ENCODE data around the gene ITSN2. TPM values are rescaled to one million over a fixed set of nuclear protein-coding genes. Genes with fewer than 3 reads are reported as not detected.

The ITSN2 gene
- total RNA-seq, 1 donor from 2014 or later = 32.0 TPM

DNA sequence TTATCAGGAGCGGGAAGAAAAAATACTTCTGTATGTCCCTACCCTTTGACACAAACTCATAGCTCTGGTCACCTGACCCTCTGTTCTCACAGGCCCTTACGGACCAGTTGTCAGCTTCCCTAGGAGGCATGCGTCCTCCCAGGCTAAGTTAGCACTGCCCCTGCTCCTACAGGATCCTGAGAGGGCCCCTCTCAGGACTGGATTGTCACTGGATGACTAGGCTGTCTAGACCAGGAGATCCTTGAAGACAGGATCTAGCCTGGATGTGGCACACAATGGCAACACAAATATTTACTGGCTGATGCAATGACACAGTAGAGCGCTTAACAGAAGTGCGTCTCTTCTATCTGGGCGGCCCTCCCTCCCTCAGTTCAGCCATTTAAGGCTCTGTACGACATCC, 177.8 kb downstream of the ITSN2 start:
- no peak for DNase-seq (ENCODE audit: low read depth in 2 of 2)

- DNase-seq (ENCODE audit: low read depth in 2 of 2) = no peak
Measured at GRCh38 chr2:24181849-24182248, 178.5 kb downstream of the ITSN2 start.

GRCh38 chr2:24179683-24180082, 180.7 kb downstream of the ITSN2 start:
- DNase-seq (ENCODE audit: low read depth in 2 of 2) = no peak

DNA sequence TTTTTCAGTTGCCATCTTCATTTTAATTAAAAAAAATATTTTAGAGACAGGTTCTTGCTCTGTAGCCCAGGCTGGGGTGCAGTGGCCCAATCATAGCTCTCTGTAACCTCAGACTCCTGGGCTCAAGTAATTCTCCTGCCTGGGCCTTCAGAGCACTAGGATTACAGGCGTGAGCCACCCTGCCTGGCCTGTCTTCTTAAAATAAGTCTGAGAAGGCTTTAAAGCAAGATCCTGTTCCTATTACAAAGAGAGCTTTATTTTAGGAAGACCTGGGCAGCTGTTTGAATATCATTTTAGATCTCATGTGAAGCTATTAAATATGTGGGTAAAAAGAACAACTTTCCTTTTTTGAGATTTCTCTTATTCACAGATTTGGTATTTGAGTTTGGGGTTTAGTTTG, 184.0 kb downstream of the ITSN2 start:
- DNase-seq (ENCODE audit: low read depth in 2 of 2) = no peak

DNA sequence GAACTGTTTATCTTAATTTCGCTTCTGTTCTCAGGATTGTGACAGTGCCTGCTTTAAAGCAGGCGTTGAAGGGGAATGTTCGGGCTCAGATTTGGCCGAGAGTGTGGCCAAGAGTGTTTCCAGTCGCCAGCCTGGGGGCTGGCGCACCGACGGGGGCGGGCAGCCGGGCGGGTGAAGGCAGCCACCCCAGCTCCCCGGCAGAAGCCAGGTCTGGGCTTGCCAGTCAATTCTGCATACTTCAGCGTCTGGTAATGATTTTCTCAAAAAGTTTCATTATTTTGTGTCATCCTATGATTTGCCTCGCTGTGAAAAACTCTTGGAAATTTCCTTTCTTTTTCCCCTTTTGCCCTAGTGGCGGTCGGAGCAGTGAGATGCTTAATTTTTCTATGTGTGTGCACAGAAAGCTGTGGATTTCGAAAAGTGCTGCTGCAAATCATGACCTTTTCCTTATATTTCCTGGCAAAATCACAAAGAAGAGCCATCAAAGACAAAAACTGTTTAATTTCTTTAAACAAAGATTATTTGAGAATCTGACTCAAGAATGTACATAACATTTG, 184.6 kb downstream of the ITSN2 start:
- no peak for DNase-seq (ENCODE audit: low read depth in 2 of 2)

DNA sequence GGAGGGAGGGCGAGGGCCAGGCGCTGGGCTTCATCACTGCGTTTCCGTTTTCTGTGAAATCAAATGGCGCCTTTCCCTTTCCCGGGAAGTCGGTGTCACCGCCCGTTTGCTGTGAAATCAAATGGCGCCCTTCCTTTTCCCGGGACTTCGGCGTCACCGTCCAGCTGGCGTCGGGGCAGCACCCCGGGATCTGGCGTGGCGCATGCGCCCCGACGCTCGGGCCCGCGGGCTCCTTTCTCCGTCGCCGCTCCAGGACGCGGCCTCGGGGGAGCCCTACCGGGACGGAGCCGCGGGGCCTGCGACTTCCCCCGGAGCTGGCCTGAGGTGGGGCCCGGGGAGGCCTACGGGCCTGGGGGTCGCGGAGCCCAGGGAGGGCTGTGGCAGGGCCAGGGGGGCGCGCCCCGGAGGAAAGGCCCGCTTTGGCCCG, 185.5 kb downstream of the ITSN2 start, which contains the start of gene FAM228A:
Gene FAM228A (plus strand): TSS at position 203 of the 427 bp plus-strand sequence. CDS start 428 bp downstream, outside the sequence.
- DNase-seq (ENCODE audit: low read depth in 2 of 2) = no peak

DNA sequence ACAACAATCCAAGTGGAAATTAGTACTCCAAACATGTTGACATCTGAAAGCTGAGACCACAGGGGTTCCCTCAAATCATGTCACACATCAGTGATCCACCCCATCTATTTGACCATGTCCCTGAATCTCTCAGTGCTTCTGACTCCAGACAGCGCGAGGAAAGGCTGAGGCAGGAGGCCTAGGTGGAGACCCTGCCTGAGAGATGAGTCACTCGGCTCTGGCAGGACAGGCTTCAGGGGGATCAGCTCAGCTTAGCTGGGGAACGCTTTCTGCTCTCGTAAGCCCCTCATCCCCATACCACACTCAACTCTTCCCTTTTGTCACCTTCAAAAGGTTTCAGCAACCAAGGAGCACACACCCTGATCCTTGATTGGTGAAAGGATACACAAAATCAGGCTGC, 191.3 kb downstream of the ITSN2 start:
- DNase-seq (ENCODE audit: low read depth in 2 of 2) = no peak

- peak; percentile 7 to 53 for DNase-seq (ENCODE audit: low read depth in 2 of 2)
Measured at GRCh38 chr2:24164416-24164973, 195.8 kb downstream of the ITSN2 start.

- no peak for DNase-seq (ENCODE audit: low read depth in 2 of 2)
Measured at GRCh38 chr2:24163601-24164000, 196.7 kb downstream of the ITSN2 start.

- DNase-seq (ENCODE audit: low read depth in 2 of 2) = no peak
Measured at GRCh38 chr2:24163186-24163585, 197.2 kb downstream of the ITSN2 start.

DNA sequence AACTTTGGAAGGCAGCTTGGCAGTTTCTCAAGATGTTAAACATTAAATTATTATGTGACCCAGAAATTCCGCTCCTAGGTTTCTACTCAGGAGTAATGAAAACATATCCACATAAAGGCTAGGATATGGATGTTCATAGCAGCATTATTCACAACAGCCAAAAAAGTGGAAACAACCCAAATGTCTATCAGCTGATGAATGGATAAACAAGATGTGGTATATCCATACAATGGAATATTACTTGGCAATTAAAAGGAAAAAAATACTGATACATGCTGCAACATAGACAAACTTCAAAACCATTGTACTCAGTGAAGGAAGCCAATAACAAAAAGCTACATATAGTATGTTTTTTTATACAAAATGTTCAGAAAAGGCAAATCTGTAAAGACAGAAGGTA, 197.8 kb downstream of the ITSN2 start:
- DNase-seq (ENCODE audit: low read depth in 2 of 2) = no peak

GRCh38 chr2:24160761-24161160, 199.6 kb downstream of the ITSN2 start:
- no peak for DNase-seq (ENCODE audit: low read depth in 2 of 2)

DNA sequence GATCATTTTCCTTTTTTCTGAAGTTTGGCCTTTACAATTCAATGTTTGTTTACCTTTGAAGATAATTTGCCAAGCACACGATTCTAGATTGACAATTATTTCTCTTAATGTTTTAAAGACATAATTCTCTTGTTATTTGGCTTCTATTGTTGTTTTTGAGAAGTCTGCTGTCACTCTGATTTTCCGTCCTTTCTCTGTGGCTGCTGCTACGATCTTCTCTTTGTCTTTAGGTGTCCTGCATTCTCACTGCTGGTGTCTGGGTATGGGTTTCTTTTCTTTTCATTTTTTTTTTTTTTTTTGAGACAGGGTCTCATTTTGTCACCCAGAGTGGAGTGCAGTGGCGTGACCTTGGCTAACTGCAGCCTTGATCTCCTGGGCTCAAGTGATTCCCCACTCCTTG, 200.6 kb downstream of the ITSN2 start:
- no peak for DNase-seq (ENCODE audit: low read depth in 2 of 2)

DNA sequence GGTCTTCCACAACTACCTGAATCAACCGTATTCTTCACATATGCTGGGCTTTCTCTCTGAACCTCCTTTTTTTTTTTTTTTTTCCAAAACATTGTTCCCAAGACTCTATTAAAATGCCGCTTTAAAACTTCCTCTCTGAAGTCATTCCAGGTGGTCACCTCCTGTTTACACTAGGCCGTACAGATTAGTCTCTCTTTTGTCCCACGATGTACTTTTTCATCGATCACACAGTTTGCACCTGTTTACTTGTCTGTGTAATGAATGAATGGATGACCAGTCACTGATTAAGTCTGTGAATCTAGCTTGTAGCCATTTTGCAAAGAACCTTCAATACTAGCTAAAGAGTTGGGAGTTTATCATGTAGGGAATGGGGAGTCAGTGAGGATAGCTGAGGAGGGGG, 202.2 kb downstream of the ITSN2 start:
- DNase-seq (ENCODE audit: low read depth in 2 of 2) = no peak

GRCh38 chr2:24153478-24153877, 206.9 kb downstream of the ITSN2 start:
- no peak for DNase-seq (ENCODE audit: low read depth in 2 of 2)

Other genes starting within 250 kb of the ITSN2 start
- 0.26 and 0.51 TPM in 2 replicates for gene PFN4, start 237.2 kb downstream of the ITSN2 start, total RNA-seq
- gene FAM228B, start 237.1 kb downstream of the ITSN2 start, total RNA-seq = 3.0 and 3.8 TPM in 2 replicates
- gene FAM228A, start 185.5 kb downstream of the ITSN2 start, total RNA-seq = 0.13 TPM in 2 replicates
- gene NCOA1, start 130.7 kb upstream of the ITSN2 start, total RNA-seq = 5.9 and 8.6 TPM in 2 replicates

Data from dermis microvascular lymphatic vessel endothelial cell (primary cell).